Measurements from ENCODE around the gene AARS1. TPM values are rescaled to one million over a fixed set of nuclear protein-coding genes. Genes with fewer than 3 reads are reported as not detected.
"Not testable (repeated sequence)": the region's sequence is repeated elsewhere in the genome, so short reads cannot be mapped to it uniquely, and the experiment has no call there.

Gene AARS1
- total RNA-seq, 1 donor from 2014 or later: 53.7 TPM

DNA sequence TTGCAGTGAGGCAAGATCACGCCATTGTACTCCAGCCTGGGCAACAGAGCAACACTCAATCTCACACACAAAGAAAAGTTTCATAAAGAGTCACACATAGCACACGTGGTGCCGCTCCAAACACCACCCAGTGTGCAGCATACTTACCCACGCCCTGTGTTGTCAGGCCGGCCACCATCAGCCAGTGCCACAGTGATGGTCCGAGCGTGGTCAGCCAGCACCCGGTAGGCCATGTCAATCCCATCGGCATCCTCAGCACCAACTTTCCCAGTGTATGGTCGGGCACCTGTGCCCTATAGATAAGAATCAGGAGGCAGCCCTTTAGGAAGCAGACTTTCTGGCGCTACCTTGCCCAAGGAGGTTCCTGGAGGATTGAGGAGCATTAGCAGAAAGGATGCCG lies 19.8 kb downstream of the AARS1 start:
- no peak for DNase-seq (ENCODE audit: low spot score)
- Histone ChIP-seq H3K4me1 (no peaks in the 10 kb centered on the region), H3F3A (ENCODE audit: low read depth) (peaks cover 13% of the 10 kb centered on the region), H3K79me2 (ENCODE audit: low read depth) (peaks cover 10% of the 10 kb centered on the region), H3K36me3 (peaks cover 10% of the 10 kb centered on the region), H2AFZ (replicated peaks) (no peak overlapping the region), H3K4me3 (no peak overlapping the region), H4K20me1 (ENCODE audit: low read depth) (peaks cover 13% of the 10 kb centered on the region), H3K9me3 (ENCODE audit: low read depth) (no peaks in the 10 kb centered on the region), H3K9ac (no peak overlapping the region), H3K27ac (no peak overlapping the region), H3K4me2 (no peak overlapping the region), H3K27me3 (no peaks in the 10 kb centered on the region)
- Mint-ChIP-seq H3K9me3 (no peaks in the 10 kb centered on the region), H3K4me1 (no peaks in the 10 kb centered on the region), H3K36me3 (peaks cover 45% of the 10 kb centered on the region), H3K4me3 (no peak overlapping the region), H3K27me3 (ENCODE audit: insufficient read depth, low read depth) (no peaks in the 10 kb centered on the region), H3K27ac (no peak overlapping the region)
- no peak for TF ChIP-seq EZH2 (IDR thresholded peaks at IDR 0.05)
- no peak for TF ChIP-seq EZH2phosphoT487 (IDR thresholded peaks at IDR 0.05)
- TF ChIP-seq, protein P1, sequence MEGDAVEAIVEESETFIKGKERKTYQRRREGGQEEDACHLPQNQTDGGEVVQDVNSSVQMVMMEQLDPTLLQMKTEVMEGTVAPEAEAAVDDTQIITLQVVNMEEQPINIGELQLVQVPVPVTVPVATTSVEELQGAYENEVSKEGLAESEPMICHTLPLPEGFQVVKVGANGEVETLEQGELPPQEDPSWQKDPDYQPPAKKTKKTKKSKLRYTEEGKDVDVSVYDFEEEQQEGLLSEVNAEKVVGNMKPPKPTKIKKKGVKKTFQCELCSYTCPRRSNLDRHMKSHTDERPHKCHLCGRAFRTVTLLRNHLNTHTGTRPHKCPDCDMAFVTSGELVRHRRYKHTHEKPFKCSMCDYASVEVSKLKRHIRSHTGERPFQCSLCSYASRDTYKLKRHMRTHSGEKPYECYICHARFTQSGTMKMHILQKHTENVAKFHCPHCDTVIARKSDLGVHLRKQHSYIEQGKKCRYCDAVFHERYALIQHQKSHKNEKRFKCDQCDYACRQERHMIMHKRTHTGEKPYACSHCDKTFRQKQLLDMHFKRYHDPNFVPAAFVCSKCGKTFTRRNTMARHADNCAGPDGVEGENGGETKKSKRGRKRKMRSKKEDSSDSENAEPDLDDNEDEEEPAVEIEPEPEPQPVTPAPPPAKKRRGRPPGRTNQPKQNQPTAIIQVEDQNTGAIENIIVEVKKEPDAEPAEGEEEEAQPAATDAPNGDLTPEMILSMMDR (IDR thresholded peaks at IDR 0.05): no peak

DNA sequence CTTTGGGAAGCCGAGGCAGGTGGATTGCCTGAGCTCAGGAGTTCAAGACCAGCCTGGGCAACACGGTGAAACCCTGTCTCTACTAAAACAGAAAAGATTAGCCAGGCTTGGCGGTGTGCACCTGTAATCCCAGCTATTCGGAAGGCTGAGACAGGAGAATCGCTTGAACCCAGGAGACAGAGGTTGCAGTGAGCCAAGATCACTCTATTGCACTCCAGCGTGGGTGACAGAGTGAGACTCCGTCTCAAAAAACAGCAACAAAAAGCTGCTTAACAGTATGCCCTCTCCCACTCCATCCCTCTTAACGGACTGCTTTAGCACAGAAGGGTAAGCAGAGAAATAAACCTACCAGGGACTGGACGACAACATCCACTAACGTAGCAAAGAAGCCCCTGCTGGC lies 21.4 kb downstream of the AARS1 start:
- not testable (repeated sequence) for H3K4me2 ChIP-seq; H3K4me1 ChIP-seq; H3K4me3 Mint-ChIP-seq; H3K4me3 ChIP-seq; H3K4me1 Mint-ChIP-seq; H3K27ac Mint-ChIP-seq; H2AFZ ChIP-seq (replicated peaks); DNase-seq (ENCODE audit: low spot score); H3K9ac ChIP-seq; H4K20me1 ChIP-seq (ENCODE audit: low read depth); H3K27me3 ChIP-seq; H3K27me3 Mint-ChIP-seq (ENCODE audit: insufficient read depth, low read depth); H3K9me3 Mint-ChIP-seq; H3K27ac ChIP-seq; H3K9me3 ChIP-seq (ENCODE audit: low read depth)
- peaks cover 42% of the 10 kb centered on the region for H3K36me3 Mint-ChIP-seq
- Histone ChIP-seq H3F3A (ENCODE audit: low read depth) (peaks cover 13% of the 10 kb centered on the region), H3K79me2 (ENCODE audit: low read depth) (peaks cover 10% of the 10 kb centered on the region), H3K36me3 (peaks cover 10% of the 10 kb centered on the region)

DNA sequence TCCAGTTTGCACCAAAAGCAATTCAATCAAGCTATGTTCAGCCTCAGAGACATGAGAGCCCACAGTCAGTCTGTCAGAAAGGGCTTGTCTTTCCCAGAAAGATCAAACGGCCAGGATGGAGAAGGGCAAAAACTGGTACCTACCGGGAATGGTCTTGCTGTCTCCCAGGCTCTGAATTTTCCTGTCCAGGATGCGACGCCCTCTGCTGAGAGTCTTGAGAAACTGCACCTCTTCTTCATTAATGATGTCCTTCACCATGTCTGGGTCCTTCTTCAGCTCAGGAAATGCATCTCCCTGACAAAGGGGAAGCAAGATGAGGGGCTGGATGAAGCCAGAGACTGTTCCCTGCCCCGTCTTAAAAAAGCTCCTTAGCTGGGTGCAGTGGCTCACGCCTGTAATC lies 21.8 kb downstream of the AARS1 start:
- H2AFZ ChIP-seq (replicated peaks): no peak overlapping the region
- no peaks in the 10 kb centered on the region for H3K27me3 ChIP-seq
- no peaks in the 10 kb centered on the region for H3K4me1 ChIP-seq
- H3K4me3 Mint-ChIP-seq: no peak overlapping the region
- peaks cover 13% of the 10 kb centered on the region for H3F3A ChIP-seq (ENCODE audit: low read depth)
- no peaks in the 10 kb centered on the region for H3K4me1 Mint-ChIP-seq
- no peak overlapping the region for H3K9ac ChIP-seq
- H3K36me3 ChIP-seq: peaks cover 10% of the 10 kb centered on the region
- peaks cover 42% of the 10 kb centered on the region for H3K36me3 Mint-ChIP-seq
- peak; percentile 70 for DNase-seq (ENCODE audit: low spot score)
- no peaks in the 10 kb centered on the region for H3K9me3 Mint-ChIP-seq
- no peaks in the 10 kb centered on the region for H3K27me3 Mint-ChIP-seq (ENCODE audit: insufficient read depth, low read depth)
- no peak overlapping the region for H3K4me3 ChIP-seq
- H3K9me3 ChIP-seq (ENCODE audit: low read depth): no peaks in the 10 kb centered on the region
- H4K20me1 ChIP-seq (ENCODE audit: low read depth): peaks cover 9% of the 10 kb centered on the region
- peaks cover 10% of the 10 kb centered on the region for H3K79me2 ChIP-seq (ENCODE audit: low read depth)
- H3K27ac ChIP-seq: no peak overlapping the region
- H3K27ac Mint-ChIP-seq: no peak overlapping the region
- no peak overlapping the region for H3K4me2 ChIP-seq
- no peak for TF ChIP-seq EZH2 (IDR thresholded peaks at IDR 0.05)
- TF ChIP-seq, protein P1 (IDR thresholded peaks at IDR 0.05): peak; percentile 74
- TF ChIP-seq EZH2phosphoT487 (IDR thresholded peaks at IDR 0.05): no peak

DNA sequence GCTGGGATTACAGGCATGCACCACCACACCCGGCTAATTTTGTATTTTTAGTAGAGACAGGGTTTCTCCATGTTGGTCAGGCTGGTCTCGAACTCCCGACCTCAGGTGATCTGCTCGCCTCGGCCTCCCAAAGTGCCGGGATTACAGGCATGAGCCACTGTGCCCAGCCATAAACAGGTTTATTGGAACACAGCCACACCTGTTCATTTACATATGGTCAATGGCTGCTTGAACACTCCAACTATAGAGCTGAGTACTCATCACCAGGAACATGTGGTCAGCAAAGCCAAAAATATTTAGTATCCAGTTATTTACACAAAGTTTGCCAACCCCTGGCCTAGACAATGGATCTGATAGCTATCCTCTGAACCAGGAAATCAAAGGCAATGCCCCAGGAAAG lies 29.4 kb downstream of the AARS1 start:
- H3K9me3 Mint-ChIP-seq; H3K9me3 ChIP-seq (ENCODE audit: low read depth); H3K4me1 ChIP-seq; H3K27ac Mint-ChIP-seq; H3K4me1 Mint-ChIP-seq; H3K36me3 ChIP-seq; H3K27me3 Mint-ChIP-seq (ENCODE audit: insufficient read depth, low read depth); H3K27ac ChIP-seq; H3K9ac ChIP-seq; DNase-seq (ENCODE audit: low spot score); H3K27me3 ChIP-seq; H3K4me3 Mint-ChIP-seq; H3K4me3 ChIP-seq; H3K4me2 ChIP-seq; H2AFZ ChIP-seq (replicated peaks); H4K20me1 ChIP-seq (ENCODE audit: low read depth); H3K79me2 ChIP-seq (ENCODE audit: low read depth): not testable (repeated sequence)
- H3K36me3 Mint-ChIP-seq: peaks cover 29% of the 10 kb centered on the region
- peaks cover 12% of the 10 kb centered on the region for H3F3A ChIP-seq (ENCODE audit: low read depth)
